ENCODE measurements around the gene SLC12A8. TPM values are rescaled to one million over a fixed set of nuclear protein-coding genes. Genes with fewer than 3 reads are reported as not detected.

The SLC12A8 gene
- total and polyA plus RNA-seq, 8 donors = 1.5 to 31.7 (median 12.3) TPM

- peaks cover 19 to 39% (median 29%) of the 10 kb centered on the region in 4 donors for H3K4me1 ChIP-seq
- no peaks in the 10 kb centered on the region for H3K9me3 ChIP-seq
- TF ChIP-seq POLR2A (IDR thresholded peaks at IDR 0.05) (no peak), POLR2AphosphoS5 (IDR thresholded peaks at IDR 0.05) (no peak), CTCF (IDR thresholded peaks at IDR 0.05) (no peak), EP300 (IDR thresholded peaks at IDR 0.05) (no peak)
- intact Hi-C loops (cut with DNase I; ENCODE audit: low total_unique reads) = no loop called here
- no peaks in the 10 kb centered on the region for H3K36me3 ChIP-seq
- 52 to 68% (median 58%) methylated on average over 9 of the region's 9 CpGs for WGBS, 5 donors
- peak in 1 of 2 donors; percentile 64 for DNase-seq
- H3K27me3 ChIP-seq = no peaks in the 10 kb centered on the region
- no peak overlapping the region for H3K4me3 ChIP-seq
- peak overlapping the region in 1 of 5 donors; percentile 46 for H3K27ac ChIP-seq
Observed at GRCh38 chr3:125115640-125116039, 96.9 kb downstream of the SLC12A8 start.

GRCh38 chr3:125112981-125113380 lies 99.6 kb downstream of the SLC12A8 start:
- no peak for DNase-seq
- intact Hi-C loops (cut with DNase I; ENCODE audit: low total_unique reads) = no loop called here
- H3K4me3 ChIP-seq = no peak overlapping the region
- 71 to 94% (median 85%) methylated on average over 1 of the region's 1 CpG for WGBS, 5 donors
- no peaks in the 10 kb centered on the region for H3K9me3 ChIP-seq
- H3K4me1 ChIP-seq = peaks cover 13 to 31% (median 24%) of the 10 kb centered on the region in 4 donors
- H3K27ac ChIP-seq = no peak overlapping the region
- H3K27me3 ChIP-seq = no peaks in the 10 kb centered on the region
- TF ChIP-seq EP300 (IDR thresholded peaks at IDR 0.05) (no peak), POLR2AphosphoS5 (IDR thresholded peaks at IDR 0.05) (no peak), POLR2A (IDR thresholded peaks at IDR 0.05) (no peak), CTCF (IDR thresholded peaks at IDR 0.05) (no peak)
- H3K36me3 ChIP-seq = no peaks in the 10 kb centered on the region

GRCh38 chr3:125110876-125111480 lies 101.6 kb downstream of the SLC12A8 start:
- H3K9me3 ChIP-seq = no peaks in the 10 kb centered on the region
- peaks cover 3 to 12% (median 9%) of the 10 kb centered on the region in 4 donors for H3K4me1 ChIP-seq
- TF ChIP-seq POLR2AphosphoS5 (IDR thresholded peaks at IDR 0.05) (no peak), POLR2A (IDR thresholded peaks at IDR 0.05) (no peak), CTCF (IDR thresholded peaks at IDR 0.05) (no peak), EP300 (IDR thresholded peaks at IDR 0.05) (no peak)
- no peak overlapping the region for H3K4me3 ChIP-seq
- H3K36me3 ChIP-seq = peaks cover 0 to 9% (median 3%) of the 10 kb centered on the region in 4 donors
- intact Hi-C loops (cut with DNase I; ENCODE audit: low total_unique reads) = no loop called here
- DNase-seq = no peak
- H3K27me3 ChIP-seq = no peaks in the 10 kb centered on the region
- WGBS, 5 donors = 81 to 90% (median 87%) methylated on average over 3 of the region's 3 CpGs
- peak overlapping the region in 1 of 5 donors; percentile 19 for H3K27ac ChIP-seq

- Histone ChIP-seq H3K36me3 (peaks cover 0 to 9% (median 3%) of the 10 kb centered on the region in 4 donors), H3K4me1 (peaks cover 0 to 5% (median 3%) of the 10 kb centered on the region in 4 donors), H3K9me3 (no peaks in the 10 kb centered on the region), H3K27ac (no peak overlapping the region), H3K27me3 (no peaks in the 10 kb centered on the region), H3K4me3 (no peak overlapping the region)
- no peak for TF ChIP-seq EP300 (IDR thresholded peaks at IDR 0.05)
- no peak for TF ChIP-seq POLR2A (IDR thresholded peaks at IDR 0.05)
- no peak for TF ChIP-seq POLR2AphosphoS5 (IDR thresholded peaks at IDR 0.05)
- TF ChIP-seq CTCF (IDR thresholded peaks at IDR 0.05) = no peak
- intact Hi-C loops (cut with DNase I; ENCODE audit: low total_unique reads) = no loop called here
- 78 to 87% (median 84%) methylated on average over 10 of the region's 10 CpGs for WGBS, 5 donors
- no peak for DNase-seq
Observed at GRCh38 chr3:125110016-125110875, 102.3 kb downstream of the SLC12A8 start.

All from stomach (tissue), 9 donors.